ENCODE results near the gene FAM81A. TPM values are rescaled to one million over a fixed set of nuclear protein-coding genes. Genes with fewer than 3 reads are reported as not detected.
"Not testable (repeated sequence)": the region's sequence is repeated elsewhere in the genome, so short reads cannot be mapped to it uniquely, and the experiment has no call there.

FAM81A gene
- total and polyA plus RNA-seq, 11 donors, result 0.91 to 4.6 (median 3.2) TPM

- Histone ChIP-seq H3K27ac (no peak overlapping the region), H3K36me3 (peaks cover 0 to 4% (median 0%) of the 10 kb centered on the region in 9 donors), H3K9me3 (peaks cover 0 to 20% (median 3%) of the 10 kb centered on the region in 12 donors), H3K4me3 (no peak overlapping the region), H3K27me3 (no peaks in the 10 kb centered on the region), H3K4me1 (no peaks in the 10 kb centered on the region)
- DNase-seq (no peak), ATAC-seq (no peak)
- intact Hi-C loops (cut with DNase I), result no loop called here
- WGBS, 4 donors, result 97 to 99% (median 98%) methylated on average over 1 of the region's 1 CpG
- TF ChIP-seq CTCF (IDR thresholded peaks at IDR 0.05) (no peak), POLR2A (IDR thresholded peaks at IDR 0.05) (no peak)
Observed at GRCh38 chr15:59461521-59461920, 23.5 kb downstream of the FAM81A start.

- Histone ChIP-seq H3K27me3 (no peaks in the 10 kb centered on the region), H3K36me3 (no peaks in the 10 kb centered on the region), H3K9me3 (peaks cover 0 to 3% (median 0%) of the 10 kb centered on the region in 12 donors), H3K4me1 (no peaks in the 10 kb centered on the region), H3K27ac (no peak overlapping the region), H3K4me3 (no peak overlapping the region)
- TF ChIP-seq POLR2A (IDR thresholded peaks at IDR 0.05), result no peak
- no peak for TF ChIP-seq CTCF (IDR thresholded peaks at IDR 0.05)
- ATAC-seq, result no peak
- DNase-seq, result no peak
- intact Hi-C loops (cut with DNase I), result no loop called here
- 71 to 80% (median 74%) methylated on average over 5 of the region's 5 CpGs for WGBS, 4 donors
Observed at GRCh38 chr15:59473226-59473625, 35.2 kb downstream of the FAM81A start.

- H3K9me3 ChIP-seq; DNase-seq; H3K4me3 ChIP-seq; H3K4me1 ChIP-seq; H3K36me3 ChIP-seq; intact Hi-C loops (cut with DNase I); ATAC-seq; H3K27me3 ChIP-seq; H3K27ac ChIP-seq: not testable (repeated sequence)
- 95 to 96% (median 95%) methylated on average over 5 of the region's 5 CpGs for WGBS, 4 donors
Observed at GRCh38 chr15:59475161-59475560, 37.2 kb downstream of the FAM81A start.

- TF ChIP-seq CTCF (IDR thresholded peaks at IDR 0.05) (no peak), POLR2A (IDR thresholded peaks at IDR 0.05) (no peak)
- DNase-seq (peak in 3 of 5 donors; percentile 15 to 36 (median 20)), ATAC-seq (peak; percentile 80 to 96 (median 90))
- H3K27ac ChIP-seq, result no peak overlapping the region
- no peaks in the 10 kb centered on the region for H3K36me3 ChIP-seq
- no peaks in the 10 kb centered on the region for H3K27me3 ChIP-seq
- intact Hi-C loops (cut with DNase I), result loop anchor here in 2 of 10 donors (10.0 kb wide), 2 partner anchors 50 to 100 kb away; partner anchors contain the start of gene FAM81A (in 1 of the 2)
- WGBS, 4 donors, result 50 to 61% (median 59%) methylated on average over 4 of the region's 4 CpGs
- peaks cover 0 to 12% (median under 1%) of the 10 kb centered on the region in 12 donors for H3K9me3 ChIP-seq
- no peak overlapping the region for H3K4me3 ChIP-seq
- H3K4me1 ChIP-seq, result peaks cover 0 to 8% (median 0%) of the 10 kb centered on the region in 12 donors
Observed at GRCh38 chr15:59484399-59484798, 46.4 kb downstream of the FAM81A start.

GRCh38 chr15:59485036-59485435 is 47.0 kb downstream of the FAM81A start:
- intact Hi-C loops (cut with DNase I), result loop anchor here in 2 of 10 donors (10.0 kb wide), 2 partner anchors 50 to 100 kb away; partner anchors contain the start of gene FAM81A (in 1 of the 2)
- peaks cover 0 to 18% (median 5%) of the 10 kb centered on the region in 12 donors for H3K9me3 ChIP-seq
- no peak overlapping the region for H3K4me3 ChIP-seq
- H3K27me3 ChIP-seq, result no peaks in the 10 kb centered on the region
- ATAC-seq (no peak), DNase-seq (no peak)
- no peak for TF ChIP-seq POLR2A (IDR thresholded peaks at IDR 0.05)
- TF ChIP-seq CTCF (IDR thresholded peaks at IDR 0.05), result no peak
- 82 to 92% (median 89%) methylated on average over 4 of the region's 4 CpGs for WGBS, 4 donors
- peaks cover 0 to 8% (median 0%) of the 10 kb centered on the region in 12 donors for H3K4me1 ChIP-seq
- H3K36me3 ChIP-seq, result no peaks in the 10 kb centered on the region
- H3K27ac ChIP-seq, result no peak overlapping the region

- H3K36me3 ChIP-seq, H3K27me3 ChIP-seq, DNase-seq, H3K27ac ChIP-seq, H3K4me3 ChIP-seq, ATAC-seq: not testable (repeated sequence)
- intact Hi-C loops (cut with DNase I), result loop anchor here in 2 of 10 donors (10.0 kb wide), 2 partner anchors 55 to 105 kb away; partner anchors contain the start of gene FAM81A (in 1 of the 2)
- peaks cover 0 to 18% (median 5%) of the 10 kb centered on the region in 12 donors for H3K9me3 ChIP-seq
- peaks cover 0 to 15% (median 6%) of the 10 kb centered on the region in 12 donors for H3K4me1 ChIP-seq
Observed at GRCh38 chr15:59489485-59489884, 51.5 kb downstream of the FAM81A start.

Data from heart left ventricle (tissue), 16 donors.